ENCODE data around the gene PSMB5. TPM values are rescaled to one million over a fixed set of nuclear protein-coding genes. Genes with fewer than 3 reads are reported as not detected.
A peak's percentile ranks its signal among the peaks of the same experiment; 100 is the strongest.

Gene PSMB5
- total and polyA plus RNA-seq, 2 of the 13 experiments (the other 11 are each of a cell fraction or from before 2014, with no cell fraction given): 705 to 871 TPM

GRCh38 chr14:23034498-23035302 is at the start of gene PSMB5 (continued):
- TF ChIP-seq KAT2B (IDR thresholded peaks at IDR 0.05; ENCODE audit: borderline replicate concordance, low read depth, low read length) (peak; percentile 23; the same call in 1 of the 2 replicates), RORA (CRISPR knock-in tag; IDR thresholded peaks at IDR 0.05) (no peak; the same call in 1 of the 2 replicates), ZFP82 (CRISPR knock-in tag; IDR thresholded peaks at IDR 0.05; ENCODE audit: borderline replicate concordance) (no peak), TBX3 (IDR thresholded peaks at IDR 0.05; ENCODE audit: borderline replicate concordance) (peak; percentile 31; the same call in 1 of the 2 replicates), TAF15 (IDR thresholded peaks at IDR 0.05; ENCODE audit: low read depth, low read length, poor library complexity, severe bottlenecking) (peak; percentile 45), EZH2 (conservative IDR thresholded peaks at IDR 0.05; ENCODE audit: low read depth, low read length) (no peak), NR2C2 (CRISPR knock-in tag; IDR thresholded peaks at IDR 0.05; ENCODE audit: borderline replicate concordance) (peak; percentile 97), FOXK1 (CRISPR knock-in tag; IDR thresholded peaks at IDR 0.05; ENCODE audit: borderline replicate concordance, low read depth) (peak; percentile 73), BCLAF1 (IDR thresholded peaks at IDR 0.05) (no peak), ZNF274 (CRISPR knock-in tag; IDR thresholded peaks at IDR 0.05) (peak; percentile 65; the same call in 1 of the 2 replicates), ZNF841 (CRISPR knock-in tag; IDR thresholded peaks at IDR 0.05; ENCODE audit: borderline replicate concordance) (no peak), PHF5A (CRISPR knock-in tag; IDR thresholded peaks at IDR 0.05; ENCODE audit: low read depth, unreplicated experiment) (peak; percentile 13), AGO2 (optimal IDR thresholded peaks at IDR 0.05; ENCODE audit: low read depth, low read length) (peak; percentile 94), ETV6 (CRISPR knock-in tag; conservative IDR thresholded peaks at IDR 0.05) (peak; percentile 86; the same call in 1 of the 2 replicates), RBM39 (IDR thresholded peaks at IDR 0.05; ENCODE audit: low read depth, low read length, poor library complexity, severe bottlenecking) (peak; percentile 85), ZNF816 (CRISPR knock-in tag; IDR thresholded peaks at IDR 0.05; ENCODE audit: borderline replicate concordance) (peak; percentile 31; the same call in 1 of the 2 replicates), GATA4 (IDR thresholded peaks at IDR 0.05; ENCODE audit: borderline replicate concordance, low read depth) (peak; percentile 86), THAP9 (CRISPR knock-in tag; IDR thresholded peaks at IDR 0.05; ENCODE audit: borderline replicate concordance) (peak; percentile 98), ZNF784 (CRISPR knock-in tag; IDR thresholded peaks at IDR 0.05; ENCODE audit: borderline replicate concordance) (peak; percentile 70), ETS1 (CRISPR knock-in tag; IDR thresholded peaks at IDR 0.05) (peak; percentile 80; the same call in 1 of the 2 replicates)
